Heart right ventricle (tissue), 16 donors: Measurements from ENCODE around the gene CAD. TPM values are rescaled to one million over a fixed set of nuclear protein-coding genes. Genes with fewer than 3 reads are reported as not detected.
A peak's percentile ranks its signal among the peaks of the same experiment; 100 is the strongest.

ENCODE experiments used
- ATAC-seq, 8 donors: fragments of 200-7000 bp; cut with Tn5 transposase; one replicate each; pipeline ENCODE4 v1.9.1; 2020; ENCODE audit warnings: mild to moderate bottlenecking in 8 of 8, moderate library complexity in 8 of 8, moderate number of reproducible peaks in 1 of 8
- DNase-seq, 2 donors: peaks; one replicate each; pipeline ENCODE4 v3.0.0-alpha.2; 2020
- H3K27ac ChIP-seq, 10 donors: fragments of 200-600 bp; sonication (generic) in 2 of 10; one replicate each; pipeline versions ENCODE4 v1.5.0 to v1.8.0; 2020 to 2022; ENCODE audit warnings: mild to moderate bottlenecking in 3 of 10
- H3K27me3 ChIP-seq, 7 donors: fragments of 200-600 bp; one replicate each; pipeline ENCODE4 v1.8.0; 2021 to 2022; ENCODE audit warnings: mild to moderate bottlenecking in 2 of 7
- H3K36me3 ChIP-seq, 9 donors: fragments of 200-600 bp; sonication (generic) in 1 of 9; one replicate each; pipeline versions ENCODE4 v1.5.0 to v1.8.0; 2020 to 2022; ENCODE audit warnings: mild to moderate bottlenecking in 2 of 9
- H3K4me1 ChIP-seq, 9 donors: fragments of 200-600 bp; sonication (generic) in 1 of 9; one replicate each; pipeline versions ENCODE4 v1.5.0 to v1.8.0; 2020 to 2022; ENCODE audit warnings: mild to moderate bottlenecking in 4 of 9
- H3K4me3 ChIP-seq, 10 donors: fragments of 200-600 bp; sonication (generic) in 2 of 10; one replicate each; pipeline versions ENCODE4 v1.5.0 to v1.8.0; 2020 to 2022; ENCODE audit warnings: mild to moderate bottlenecking in 7 of 10, moderate library complexity in 2 of 10
- H3K9me3 ChIP-seq, 11 donors: fragments of 200-600 bp in 10 of 11; sonication (generic) in 2 of 11; one replicate each; pipeline versions ENCODE4 v1.5.0 to v1.8.0; 2013 to 2022; ENCODE audit warnings: mild to moderate bottlenecking in 2 of 11, control low read depth in 1 of 11, moderate library complexity in 1 of 11
- CTCF ChIP-seq, 9 donors: fragments of 200-600 bp; sonication (generic) in 2 of 9; IDR thresholded peaks; one replicate each; pipeline versions ENCODE4 v1.5.0 to v1.8.0; 2021 to 2022; ENCODE audit warnings: antibody characterized with exemption in 9 of 9, mild to moderate bottlenecking in 5 of 9, moderate library complexity in 1 of 9
- WGBS, 2 donors: extraction: QIAGEN DNeasy Blood & Tissue Kit; methylation state at CpG; one replicate each; pipeline ENCODE4 v1.1.7; 2013; ENCODE audit warnings: inconsistent platforms in 1 of 2; 5-methylcytosine and 5-hydroxymethylcytosine counted together
- intact Hi-C, 10 donors: fragments of 100-400 bp; cut with DNase I; formaldehyde crosslinking; loops; one replicate each; pipeline versions ENCODE4 v1.11.1 to v1.14.2; 2022
- polyA plus RNA-seq, 2 donors: library from polyadenylated mRNA; stranded (reverse); fragments of 200-250 nt; gene quantifications; one replicate each; pipeline ENCODE4 v1.2.3, GENCODE V29; 2013
- total RNA-seq, 10 donors: library from RNA; stranded (reverse); fragmentation: NEBNext Ultra II Directional in 3 of 10; extraction: Animal tissue kit (Norgen Biotek cat#: 25700) in 3 of 10; gene quantifications; one replicate each; pipeline versions ENCODE4 v1.2.1 to v1.2.4, GENCODE V29; 2021 to 2023
- donor health status: Arrhythmogenic right ventricular cardiomyopathy.
- donor health status: ischemic (EF 13 %, LVEDD 7.1; RV severe dilation, severe dysfunction).
- donor health status: healthy with polysubstance abuse.
- donor health status: DM: no; HTN: yes; CAD: no.
- donor health status: DM: no; HTN: no; CAD: no.
- donor health status: ischemic (EF 25% LVEDD 6.9; RV normal size, moderate dysfunction).
- donor health status: ischemic (EF 25% LVEDD 5.7; RV mildly dilated, moderate dysfunction).
- donor health status: healthy.
- donor health status: DM: yes; HTN: yes; CAD: no.
- donor health status: Ischemic cardiomyopathy.
- donor health status: ischemic (EF 35%, LVEDD 5.7; RV mildly dilated, moderate dysfunction).
- donor health status: nonischemic (EF 11% LVEDD 7.7; RV severe dilation, severe dysfunction).
- donor health status: DM: yes; HTN: yes; CAD: no.
- donor health status: PGD.
- donor health status: ischemic (EF 29% LVEDD 5.4; RV normal size, mild dysfunction).
- donor health status: nonischemic (EF 23%, LVEDD 6.1; RV moderate dilation, normal function).

CAD gene
- total and polyA plus RNA-seq, 12 donors, result 6.1 to 10.6 (median 7.6) TPM

GRCh38 chr2:27249891-27250651 lies 32.9 kb downstream of the CAD start:
- DNase-seq, result peak; percentile 45 to 64

GRCh38 chr2:27250652-27251379 lies 33.6 kb downstream of the CAD start:
- Histone ChIP-seq H3K4me3 (no peak overlapping the region), H3K36me3 (no peaks in the 10 kb centered on the region), H3K9me3 (no peaks in the 10 kb centered on the region), H3K27me3 (peaks cover 0 to 45% (median 25%) of the 10 kb centered on the region in 7 donors), H3K4me1 (peaks cover 0 to 20% (median 8%) of the 10 kb centered on the region in 9 donors), H3K27ac (no peak overlapping the region)
- intact Hi-C loops, result loop anchor here in 6 of 10 donors (1.0 to 10.0 kb wide), 6 partner anchors 30 to 54 kb away; partner anchors contain the start of genes TRIM54 (in 1 of the 6) and UCN (in 1 of the 6)
- ATAC-seq (peak in 2 of 8 donors; percentile 6 to 9), DNase-seq (no peak)
- 49 to 60% methylated on average over 13 of the region's 13 CpGs for WGBS, 2 donors
- no peak for TF ChIP-seq CTCF (IDR thresholded peaks at IDR 0.05)

More at GRCh38 chr2:27249891-27250651, 32.9 kb downstream of the CAD start:
- peak; percentile 71 to 87 (median 79) for ATAC-seq
- H3K4me1 ChIP-seq, result peaks cover 0 to 20% (median 9%) of the 10 kb centered on the region in 9 donors
- peak; percentile 40 to 81 (median 75) for TF ChIP-seq CTCF (IDR thresholded peaks at IDR 0.05)
- peaks cover 0 to 43% (median 22%) of the 10 kb centered on the region in 7 donors for H3K27me3 ChIP-seq
- intact Hi-C loops, result loop anchor here in 7 of 10 donors (1.0 to 10.0 kb wide), 7 partner anchors 31 to 55 kb away; partner anchors contain the start of genes TRIM54 (in 2 of the 7) and UCN (in 1 of the 7)
- H3K27ac ChIP-seq, result no peak overlapping the region
- WGBS, 2 donors, result 16 to 18% methylated on average over 22 of the region's 22 CpGs
- H3K36me3 ChIP-seq, result no peaks in the 10 kb centered on the region
- H3K4me3 ChIP-seq, result peak overlapping the region in 1 of 10 donors; percentile 10
- no peaks in the 10 kb centered on the region for H3K9me3 ChIP-seq

GRCh38 chr2:27251766-27252165 lies 34.6 kb downstream of the CAD start:
- intact Hi-C loops, result loop anchor here in 5 of 10 donors (2.0 to 10.0 kb wide), 5 partner anchors 29 to 53 kb away; partner anchors contain the start of genes TRIM54 (in 1 of the 5) and UCN (in 1 of the 5)
- Histone ChIP-seq H3K9me3 (no peaks in the 10 kb centered on the region), H3K4me3 (no peak overlapping the region), H3K36me3 (no peaks in the 10 kb centered on the region), H3K4me1 (peaks cover 0 to 21% (median 8%) of the 10 kb centered on the region in 9 donors), H3K27ac (no peak overlapping the region), H3K27me3 (peaks cover 0 to 45% (median 35%) of the 10 kb centered on the region in 7 donors)
- ATAC-seq, result no peak
- no peak for DNase-seq
- WGBS, 2 donors, result 76 to 86% methylated on average over 13 of the region's 13 CpGs
- TF ChIP-seq CTCF (IDR thresholded peaks at IDR 0.05), result no peak

GRCh38 chr2:27255187-27255586 lies 38.0 kb downstream of the CAD start:
- Histone ChIP-seq H3K4me3 (no peak overlapping the region), H3K27ac (no peak overlapping the region), H3K36me3 (no peaks in the 10 kb centered on the region), H3K27me3 (peaks cover 0 to 67% (median 59%) of the 10 kb centered on the region in 7 donors), H3K4me1 (peaks cover 0 to 17% (median 7%) of the 10 kb centered on the region in 9 donors), H3K9me3 (no peaks in the 10 kb centered on the region)
- DNase-seq, result no peak
- no peak for TF ChIP-seq CTCF (IDR thresholded peaks at IDR 0.05)
- intact Hi-C loops, result loop anchor here in 1 of 10 donors (10.0 kb wide), 1 partner anchor 50 kb away; the partner anchor contains the start of gene UCN
- 14 to 17% methylated on average over 13 of the region's 13 CpGs for WGBS, 2 donors
- ATAC-seq, result peak in 3 of 8 donors; percentile 22 to 69 (median 27)
